HG03064 (cell line): ENCODE results near the gene SPANXN4.

Experiments used
- ATAC-seq: cut with Tn5 transposase; IDR thresholded peaks from one replicate; pipeline ENCODE4 v1.9.1; 2021; ENCODE audit warnings: low read depth; ENCODE audit not compliant: unreplicated experiment

Gene SPANXN4

GRCh38 chrX:143025628-143026027 is at the start of gene SPANXN4:
TSS of gene SPANXN4 (plus strand) at chrX:143025928. CDS start at chrX:143026015, 87 bp downstream.
- no peak for ATAC-seq

GRCh38 chrX:142977128-142977914 is 48.4 kb upstream of the SPANXN4 start:
- peak; percentile 90 for ATAC-seq

GRCh38 chrX:142978130-142978684 is 47.5 kb upstream of the SPANXN4 start:
- ATAC-seq, result no peak

GRCh38 chrX:142982679-142983078 is 43.0 kb upstream of the SPANXN4 start:
- no peak for ATAC-seq

GRCh38 chrX:142994988-142995387 is 30.7 kb upstream of the SPANXN4 start:
- no peak for ATAC-seq

GRCh38 chrX:142998447-142999198 is 27.1 kb upstream of the SPANXN4 start:
- ATAC-seq, result no peak

- no peak for ATAC-seq
Observed at GRCh38 chrX:142999199-142999701, 26.5 kb upstream of the SPANXN4 start.

GRCh38 chrX:143002206-143002605 is 23.5 kb upstream of the SPANXN4 start:
- no peak for ATAC-seq

- no peak for ATAC-seq
Observed at GRCh38 chrX:143017272-143017671, 8.5 kb upstream of the SPANXN4 start.

- no peak for ATAC-seq
Observed at GRCh38 chrX:143027275-143027674, 1.5 kb downstream of the SPANXN4 start.

- ATAC-seq, result no peak
Observed at GRCh38 chrX:143047511-143047910, 21.8 kb downstream of the SPANXN4 start.

GRCh38 chrX:143058120-143058519 is 32.4 kb downstream of the SPANXN4 start:
- no peak for ATAC-seq

- ATAC-seq, result no peak
Observed at GRCh38 chrX:143081231-143081630, 55.5 kb downstream of the SPANXN4 start.

- ATAC-seq, result no peak
Observed at GRCh38 chrX:143082537-143082936, 56.8 kb downstream of the SPANXN4 start.
